COLO829 (cell line): ENCODE data around the gene AP2M1.

Source experiments
- DNase-seq: peaks from one replicate; pipeline ENCODE4 v3.0.0; 2012; ENCODE audit warnings: low spot score

The AP2M1 gene

GRCh38 chr3:184180165-184180564 lies 5.5 kb downstream of the AP2M1 start:
- no peak for DNase-seq

- no peak for DNase-seq
These were observed 6.9 kb downstream of the AP2M1 start for GRCh38 chr3:184181596-184181995.

- DNase-seq: no peak
These were observed 9.0 kb downstream of the AP2M1 start for GRCh38 chr3:184183679-184184078.

- no peak for DNase-seq
These were observed 10.0 kb downstream of the AP2M1 start for GRCh38 chr3:184184546-184185230.

- DNase-seq: peak; percentile 100
These were observed 11.0 kb downstream of the AP2M1 start for GRCh38 chr3:184185461-184186183.

GRCh38 chr3:184186184-184186901 lies 11.7 kb downstream of the AP2M1 start, which contains the start of gene ABCF3:
TSS of gene ABCF3 (plus strand) at chr3:184186199. CDS start at chr3:184186208, 9 bp downstream.
- no peak for DNase-seq

- DNase-seq: no peak
These were observed 12.2 kb downstream of the AP2M1 start for GRCh38 chr3:184186902-184187207.

GRCh38 chr3:184188080-184188479 lies 13.4 kb downstream of the AP2M1 start:
- no peak for DNase-seq

GRCh38 chr3:184189421-184189820 lies 14.8 kb downstream of the AP2M1 start:
- no peak for DNase-seq

GRCh38 chr3:184192889-184193288 lies 18.2 kb downstream of the AP2M1 start:
- DNase-seq: no peak

- no peak for DNase-seq
These were observed 19.4 kb downstream of the AP2M1 start for GRCh38 chr3:184193991-184194539.

- no peak for DNase-seq
These were observed 21.9 kb downstream of the AP2M1 start for GRCh38 chr3:184196536-184196935.

- no peak for DNase-seq
These were observed 23.9 kb downstream of the AP2M1 start for GRCh38 chr3:184198509-184198908.

- no peak for DNase-seq
These were observed 26.2 kb downstream of the AP2M1 start for GRCh38 chr3:184200825-184201224.

GRCh38 chr3:184203526-184203925 lies 28.9 kb downstream of the AP2M1 start:
- no peak for DNase-seq

- DNase-seq: no peak
These were observed 34.7 kb downstream of the AP2M1 start for GRCh38 chr3:184209146-184209923.

GRCh38 chr3:184211297-184211696 lies 36.6 kb downstream of the AP2M1 start:
- no peak for DNase-seq

- DNase-seq: no peak
These were observed 37.1 kb downstream of the AP2M1 start for GRCh38 chr3:184211718-184212117.

GRCh38 chr3:184218814-184219213 lies 44.2 kb downstream of the AP2M1 start:
- no peak for DNase-seq

GRCh38 chr3:184222521-184222920 lies 47.9 kb downstream of the AP2M1 start:
- no peak for DNase-seq

- no peak for DNase-seq
These were observed 49.3 kb downstream of the AP2M1 start for GRCh38 chr3:184223946-184224345.

- peak; percentile 68 for DNase-seq
These were observed 52.9 kb downstream of the AP2M1 start for GRCh38 chr3:184227481-184227935.
